HL-60 (cell line): ENCODE measurements around the gene CDC25A.

ENCODE experiments used
- GABPA ChIP-seq: IDR thresholded peaks from 2 replicates; pipeline ENCODE4 v1.6.1; 2012; ENCODE audit warnings: low read depth
- TF ChIP-seq, protein P1 (sequence below): IDR thresholded peaks from one replicate; pipeline ENCODE4 v1.5.1; 2011; ENCODE audit warnings: low read length, control low read depth, inconsistent platforms; ENCODE audit not compliant: insufficient read depth

DNA sequence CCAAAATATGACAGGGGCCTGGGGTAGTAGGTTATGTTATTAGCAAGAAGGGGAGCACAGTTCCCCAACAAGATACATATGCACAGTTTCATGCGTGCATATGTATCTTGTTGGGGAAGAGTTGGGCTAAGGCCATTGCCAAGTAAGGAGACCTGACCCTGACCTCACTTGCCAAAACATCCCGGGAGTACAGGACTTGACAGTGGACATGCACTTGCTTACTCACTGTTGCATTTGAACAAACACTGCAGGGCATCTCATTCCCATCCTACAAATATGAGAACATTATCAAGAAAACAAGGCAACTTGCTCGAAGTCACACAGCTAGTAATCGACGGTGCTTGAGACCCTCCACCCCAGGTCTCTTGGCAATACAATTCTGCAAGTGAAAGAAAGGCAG, 30.3 kb upstream of the CDC25A start:
- TF ChIP-seq, protein P1, sequence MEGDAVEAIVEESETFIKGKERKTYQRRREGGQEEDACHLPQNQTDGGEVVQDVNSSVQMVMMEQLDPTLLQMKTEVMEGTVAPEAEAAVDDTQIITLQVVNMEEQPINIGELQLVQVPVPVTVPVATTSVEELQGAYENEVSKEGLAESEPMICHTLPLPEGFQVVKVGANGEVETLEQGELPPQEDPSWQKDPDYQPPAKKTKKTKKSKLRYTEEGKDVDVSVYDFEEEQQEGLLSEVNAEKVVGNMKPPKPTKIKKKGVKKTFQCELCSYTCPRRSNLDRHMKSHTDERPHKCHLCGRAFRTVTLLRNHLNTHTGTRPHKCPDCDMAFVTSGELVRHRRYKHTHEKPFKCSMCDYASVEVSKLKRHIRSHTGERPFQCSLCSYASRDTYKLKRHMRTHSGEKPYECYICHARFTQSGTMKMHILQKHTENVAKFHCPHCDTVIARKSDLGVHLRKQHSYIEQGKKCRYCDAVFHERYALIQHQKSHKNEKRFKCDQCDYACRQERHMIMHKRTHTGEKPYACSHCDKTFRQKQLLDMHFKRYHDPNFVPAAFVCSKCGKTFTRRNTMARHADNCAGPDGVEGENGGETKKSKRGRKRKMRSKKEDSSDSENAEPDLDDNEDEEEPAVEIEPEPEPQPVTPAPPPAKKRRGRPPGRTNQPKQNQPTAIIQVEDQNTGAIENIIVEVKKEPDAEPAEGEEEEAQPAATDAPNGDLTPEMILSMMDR = no peak
- TF ChIP-seq GABPA = no peak
